HL-60/S4 (cell line): ENCODE measurements around the gene DROSHA.

Experiments
- in situ Hi-C: fragments of 300-500 bp; cut with MboI; formaldehyde crosslinking; loops from 2 replicates; pipeline ENCODE4 v1.14.3; 2022; ENCODE audit warnings: low sequenced_read_pairs

The DROSHA gene

DNA sequence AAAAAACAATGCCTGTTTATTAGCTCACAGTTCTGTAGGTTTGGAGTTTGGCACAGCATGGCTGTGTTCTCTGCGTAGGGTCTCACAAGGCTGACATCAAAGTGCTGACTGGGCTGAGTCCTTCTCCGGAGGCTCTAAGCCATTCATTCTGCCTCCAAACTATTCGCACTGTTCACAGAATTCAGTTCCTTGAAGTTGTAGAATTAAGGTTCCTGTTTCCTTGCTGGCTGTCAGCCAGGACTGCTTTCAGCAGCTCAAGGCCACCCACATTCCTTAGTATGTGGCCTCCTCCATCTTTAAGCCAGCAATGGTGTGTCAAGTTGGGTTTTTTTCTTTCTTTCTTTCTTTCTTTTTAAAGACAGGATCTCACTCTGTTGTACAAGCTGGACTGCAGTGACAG lies 176.6 kb downstream of the DROSHA start:
- in situ Hi-C loops = no loop called here
